Inferior parietal cortex (tissue), 1 donor: Measurements from ENCODE around the gene PHF2.

Source experiments
- DNase-seq: peaks from one replicate; pipeline ENCODE4 v3.0.0-alpha.2; 2016; ENCODE audit errors: extremely low spot score

PHF2 gene

DNA sequence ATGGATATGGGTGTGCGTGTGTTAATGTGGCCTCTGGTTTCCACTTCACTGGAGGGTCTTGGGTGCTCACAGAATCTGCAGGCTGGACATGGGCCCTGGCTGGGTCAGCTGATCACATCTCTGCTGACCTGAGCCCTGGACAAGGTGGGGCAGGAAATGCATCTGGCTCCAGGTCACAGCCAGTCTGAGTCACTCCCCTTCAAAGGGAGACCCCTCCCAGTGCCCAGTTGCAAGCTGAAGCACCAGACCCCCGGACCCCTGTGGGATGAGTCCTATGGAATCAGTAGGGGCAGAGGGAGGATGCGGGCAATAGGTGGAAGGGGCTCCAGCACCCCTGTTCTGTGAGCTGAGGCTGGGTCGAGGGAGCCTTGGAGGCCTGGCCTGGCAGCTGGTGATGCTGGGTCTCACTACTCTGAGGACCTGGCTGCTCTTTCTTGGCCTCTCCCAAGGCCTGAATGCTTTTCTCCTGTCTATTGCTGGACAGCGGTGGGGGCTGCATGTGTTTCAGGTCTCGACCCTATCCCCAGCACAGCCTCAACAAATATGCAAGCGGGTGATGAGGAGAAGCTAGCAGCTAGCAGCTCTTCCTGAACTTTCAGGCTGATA, 54.5 kb downstream of the PHF2 start:
- no peak for DNase-seq

DNA sequence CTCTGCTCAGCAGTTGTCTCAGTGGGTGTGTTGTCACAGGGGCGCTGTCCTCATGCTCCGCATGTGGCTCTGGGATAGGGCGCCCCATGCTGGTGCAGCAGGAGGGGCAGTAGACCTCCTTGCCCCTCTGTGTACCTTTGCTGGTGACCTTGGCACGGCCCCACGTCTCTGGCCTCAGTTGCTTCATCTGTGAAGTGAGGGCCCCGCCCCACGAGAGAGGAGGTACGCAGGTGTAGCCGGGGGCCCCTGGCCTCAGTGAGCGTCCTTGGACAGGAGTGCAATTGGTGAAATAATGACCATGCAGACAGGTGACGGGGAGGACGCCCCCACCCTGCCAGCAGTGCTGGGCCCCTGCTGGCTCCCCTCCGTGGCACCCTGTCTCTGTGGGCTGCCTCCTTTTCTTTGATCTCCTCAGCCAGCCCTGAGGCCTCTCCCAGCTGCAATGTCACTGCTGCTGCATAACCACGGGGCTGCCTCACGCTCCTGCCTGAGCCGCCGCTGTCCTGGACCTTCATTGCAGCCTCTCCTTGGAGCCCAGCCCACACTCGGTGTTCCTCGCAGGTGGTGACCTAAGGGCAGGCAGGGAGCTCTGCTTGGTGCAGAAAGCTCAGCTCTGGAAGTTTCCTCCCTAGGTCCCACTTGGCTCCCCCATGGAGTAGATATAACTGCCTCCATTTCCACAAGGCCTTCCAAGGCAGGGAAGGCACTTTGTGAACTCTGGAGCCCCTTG, 57.3 kb downstream of the PHF2 start:
- no peak for DNase-seq

DNA sequence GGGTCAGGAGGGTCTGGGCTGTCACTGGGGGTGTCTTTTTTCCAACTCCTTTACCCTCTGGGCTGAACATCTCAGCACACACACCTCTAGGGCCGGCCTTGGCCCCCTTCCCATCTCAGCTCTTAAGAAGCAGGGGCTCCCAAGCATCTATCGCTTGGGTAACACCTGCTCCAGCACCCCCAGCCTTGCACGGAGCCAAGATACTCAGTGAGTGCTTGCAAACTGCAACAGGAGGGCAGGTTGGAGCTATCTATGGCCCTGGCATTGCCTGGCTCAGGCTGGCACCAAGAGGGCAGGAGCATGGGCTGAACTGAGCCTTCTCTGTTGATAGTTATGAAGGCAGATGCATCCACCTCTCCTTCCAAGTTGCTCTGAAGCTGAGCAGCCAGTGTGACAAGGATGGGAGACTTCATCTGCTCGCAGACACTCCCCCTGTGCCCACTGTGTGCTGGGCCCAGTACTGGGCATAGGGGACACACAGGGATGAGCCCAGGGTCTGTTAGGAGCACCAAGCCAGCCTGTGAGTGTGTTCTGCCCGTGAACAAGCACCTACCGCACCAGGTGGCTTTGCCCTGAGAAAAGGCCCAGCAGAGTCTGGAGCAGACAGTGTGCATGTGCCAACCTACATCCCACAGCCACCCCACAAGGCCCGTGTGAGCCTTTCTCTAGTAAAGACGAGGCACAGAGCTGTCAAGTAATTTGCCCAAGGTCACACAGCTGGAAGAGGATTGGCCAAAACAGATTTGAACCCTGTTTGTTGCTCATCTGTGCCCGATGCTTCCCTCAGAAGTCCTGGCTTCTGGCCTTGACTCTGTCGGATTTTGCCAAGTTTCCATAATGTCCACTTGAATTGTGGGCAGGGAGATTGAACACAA, 58.2 kb downstream of the PHF2 start:
- DNase-seq: no peak

DNA sequence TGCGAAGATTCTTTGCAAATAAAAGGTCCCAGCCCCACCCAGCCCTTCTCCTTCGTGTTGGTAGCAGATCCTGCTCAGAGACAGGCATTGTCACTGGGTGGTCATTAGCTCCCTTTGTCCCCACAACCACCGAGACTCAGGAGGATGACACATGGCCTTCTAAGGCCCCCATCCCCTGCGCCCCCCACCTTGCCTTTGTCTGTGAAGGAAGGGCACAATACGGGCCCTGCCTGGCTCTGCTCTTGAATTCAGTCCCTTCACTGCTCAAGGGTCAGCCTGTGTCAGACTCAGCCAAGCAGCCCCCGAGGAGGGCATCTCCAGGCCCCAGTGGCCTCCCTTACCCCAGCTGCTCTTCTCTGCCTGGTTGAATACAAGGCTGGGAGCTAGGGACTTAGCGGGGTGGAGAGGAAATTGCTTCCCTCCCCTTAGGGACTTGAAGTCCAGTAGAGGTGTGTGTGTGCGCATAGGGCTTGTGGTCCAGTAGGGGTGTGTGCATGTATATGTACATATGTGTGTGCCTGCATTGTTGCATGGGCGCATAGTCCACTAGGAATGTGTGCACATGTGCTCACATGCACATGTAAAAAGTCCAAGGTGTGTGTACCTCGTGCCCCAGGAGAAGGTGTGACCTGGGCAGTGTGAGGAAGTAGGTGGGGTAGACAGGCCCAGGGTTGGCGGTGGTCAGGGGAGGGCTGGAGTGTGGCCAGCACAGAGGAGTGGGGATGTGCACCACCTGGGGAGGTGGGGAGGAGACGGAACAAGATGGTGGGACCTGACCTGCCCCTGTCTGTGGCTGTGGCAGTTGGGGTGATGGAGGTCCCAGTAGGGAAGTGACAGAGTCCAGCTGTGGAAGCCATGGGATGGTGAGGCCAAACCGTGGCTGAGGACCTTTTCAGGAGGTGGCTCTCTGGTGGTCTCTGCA, 59.1 kb downstream of the PHF2 start:
- DNase-seq: no peak

DNA sequence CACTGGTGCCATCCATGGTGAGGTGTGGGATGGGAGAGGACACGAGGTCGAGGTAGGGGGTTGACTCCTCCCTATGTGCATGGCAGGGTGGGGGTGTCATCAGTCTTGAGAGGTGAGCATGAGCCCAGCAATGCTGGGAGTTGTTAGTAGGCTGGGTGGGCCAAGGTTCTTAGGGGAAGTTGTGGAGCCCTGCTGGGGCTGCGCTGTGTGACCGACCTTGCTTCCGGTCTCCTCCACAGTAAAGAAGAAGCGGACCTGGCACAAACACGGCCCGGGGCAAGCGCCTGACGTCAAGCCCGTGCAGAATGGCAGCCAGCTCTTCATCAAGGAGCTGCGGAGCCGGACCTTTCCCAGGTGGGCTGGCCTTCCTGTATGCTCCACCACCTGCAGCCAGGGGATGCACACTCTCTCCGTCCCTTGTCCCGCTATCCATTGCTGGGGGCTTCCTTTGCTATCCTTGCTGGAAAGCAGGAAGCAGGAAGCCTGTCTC, 59.8 kb downstream of the PHF2 start:
- DNase-seq: no peak

DNA sequence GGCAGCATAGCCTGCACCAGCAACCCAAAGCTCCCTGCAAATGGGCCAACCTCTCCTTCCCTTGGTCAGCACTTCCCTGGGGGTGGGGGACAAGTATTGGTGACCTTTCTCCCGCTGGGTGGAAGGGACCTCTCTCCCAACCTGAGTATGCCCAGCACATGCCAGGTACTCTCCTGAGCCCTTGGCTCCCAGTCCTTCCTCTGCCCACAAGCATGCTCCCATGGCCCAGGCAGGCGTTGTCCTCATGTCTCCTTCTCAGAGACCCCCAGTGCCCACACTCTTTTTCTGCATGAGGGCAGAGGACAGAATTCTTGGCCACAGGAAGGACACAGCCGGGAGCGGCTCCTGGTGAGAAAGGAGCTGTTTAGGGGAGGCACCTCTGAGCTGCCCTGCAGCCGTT, 60.3 kb downstream of the PHF2 start:
- DNase-seq: no peak

DNA sequence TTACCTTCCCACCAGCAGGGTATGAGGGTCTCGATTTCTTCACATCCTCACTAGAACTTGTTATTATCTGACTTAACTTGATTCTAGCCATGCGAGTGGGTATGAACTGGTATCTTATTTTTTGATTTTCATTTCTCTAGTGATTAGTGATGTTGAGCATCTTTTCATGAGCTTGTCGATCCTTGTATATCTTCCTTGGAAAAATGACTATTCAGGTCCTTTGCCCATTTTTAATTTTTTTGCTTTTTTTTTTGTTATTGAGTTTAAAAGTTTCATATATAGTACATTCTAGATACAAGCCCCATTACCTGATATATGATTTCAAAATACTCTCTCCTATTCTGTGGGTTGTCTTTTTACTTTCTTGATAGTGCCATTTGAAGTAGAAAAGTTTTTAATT, 61.5 kb downstream of the PHF2 start:
- DNase-seq: no peak

DNA sequence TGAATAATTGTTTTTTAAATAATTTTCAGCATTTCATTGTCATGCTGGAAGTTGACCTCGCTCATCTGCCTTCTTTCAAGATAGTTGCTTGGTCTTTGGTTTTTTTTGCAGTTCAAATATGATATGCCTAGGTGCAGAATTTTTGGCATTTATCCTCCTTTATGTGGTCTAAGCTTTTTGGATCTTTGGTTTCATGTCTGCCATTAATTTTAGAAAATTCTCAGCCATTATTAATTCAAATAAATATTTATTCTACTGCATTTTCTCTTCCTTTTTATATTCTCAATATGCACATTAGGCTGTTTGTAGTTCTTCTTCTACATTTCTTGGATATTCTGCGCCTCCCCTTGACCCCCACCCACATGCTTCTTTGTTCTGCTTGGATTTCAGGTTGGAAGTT, 63.6 kb downstream of the PHF2 start:
- DNase-seq: no peak

DNA sequence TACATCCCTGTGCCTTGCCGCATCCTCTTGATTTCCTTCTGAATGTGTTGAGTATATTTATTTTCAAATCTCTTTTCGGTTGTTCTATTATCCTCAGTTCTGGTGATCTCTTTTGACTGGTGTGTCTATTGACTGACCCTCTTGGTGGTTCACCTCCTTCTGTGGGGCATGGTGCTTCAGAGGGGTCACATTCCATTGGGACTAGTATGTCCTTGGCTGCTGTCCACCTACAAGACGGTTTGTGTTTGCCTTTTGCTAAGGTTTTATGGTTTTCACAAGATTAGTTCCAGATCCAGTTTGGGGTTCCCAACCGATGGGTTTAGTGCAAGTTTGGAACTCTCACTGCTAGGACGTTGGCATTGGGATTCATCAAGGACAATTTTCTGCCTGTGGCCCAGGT, 66.6 kb downstream of the PHF2 start:
- DNase-seq: no peak

DNA sequence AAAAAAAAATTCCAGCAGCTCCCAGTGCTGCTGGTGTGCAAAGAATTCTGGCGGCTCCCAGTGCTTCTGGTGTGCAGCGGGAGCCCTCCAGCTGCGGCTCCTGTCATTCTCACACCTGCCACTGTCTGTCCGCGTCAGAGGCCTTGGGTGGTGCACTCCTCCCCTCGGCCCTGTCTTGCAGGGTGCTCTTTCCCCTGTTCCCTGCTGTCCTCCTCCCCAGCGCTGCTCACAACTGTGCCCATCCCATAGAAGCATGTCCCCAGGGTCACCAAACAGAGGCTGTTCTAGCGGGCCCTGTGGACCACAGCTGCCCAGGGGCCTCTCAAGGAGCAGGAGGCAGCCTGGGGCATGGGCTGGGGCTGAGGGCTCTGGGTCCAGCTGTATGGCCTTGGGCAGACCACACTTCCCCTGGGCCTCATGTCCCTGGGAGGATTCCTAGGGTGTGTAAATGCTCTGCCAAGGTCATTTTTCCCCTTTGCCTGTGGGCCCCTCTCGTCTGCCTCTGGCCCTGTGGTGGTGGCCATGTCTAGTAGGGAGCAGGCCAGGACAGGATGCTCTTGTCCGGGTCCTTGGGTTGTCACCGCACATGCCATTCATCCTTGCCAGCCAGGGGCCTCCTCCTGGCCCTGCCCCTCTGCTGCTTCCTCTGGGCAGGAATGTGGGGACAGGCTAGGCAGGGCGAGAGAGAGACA, 68.2 kb downstream of the PHF2 start:
- no peak for DNase-seq

DNA sequence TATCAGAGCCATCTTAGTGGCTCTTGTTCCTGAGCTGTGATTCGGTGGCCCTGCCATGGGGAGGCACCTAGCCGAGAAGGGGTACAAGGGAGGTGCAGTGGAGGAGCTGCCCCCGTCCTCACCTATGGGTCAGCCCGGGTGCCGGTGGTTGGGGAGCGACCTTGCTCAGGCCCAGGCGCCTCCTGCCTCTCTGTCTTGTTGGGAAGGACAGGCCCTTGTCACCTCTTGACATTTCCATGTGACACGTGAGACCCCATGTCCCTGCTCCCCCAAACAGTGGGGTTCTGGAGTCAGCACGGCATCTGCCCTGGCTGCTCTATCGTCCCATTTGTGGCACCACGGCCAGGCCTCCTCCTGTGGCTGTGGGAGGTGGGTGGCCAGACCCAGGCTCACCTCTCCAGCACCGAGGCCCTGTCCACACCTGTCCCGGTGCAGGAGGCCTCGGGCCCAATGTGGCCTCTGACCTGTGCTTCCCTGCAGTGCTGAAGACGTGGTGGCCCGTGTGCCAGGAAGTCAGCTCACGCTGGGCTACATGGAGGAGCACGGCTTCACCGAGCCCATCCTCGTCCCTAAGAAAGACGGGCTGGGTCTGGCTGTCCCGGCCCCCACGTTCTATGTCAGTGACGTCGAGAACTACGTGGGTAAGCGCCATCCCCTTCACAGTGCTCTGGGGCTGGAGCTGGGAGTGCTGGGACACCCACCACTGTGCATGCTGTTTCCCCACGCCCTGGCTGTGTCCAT, 68.9 kb downstream of the PHF2 start:
- DNase-seq: no peak

DNA sequence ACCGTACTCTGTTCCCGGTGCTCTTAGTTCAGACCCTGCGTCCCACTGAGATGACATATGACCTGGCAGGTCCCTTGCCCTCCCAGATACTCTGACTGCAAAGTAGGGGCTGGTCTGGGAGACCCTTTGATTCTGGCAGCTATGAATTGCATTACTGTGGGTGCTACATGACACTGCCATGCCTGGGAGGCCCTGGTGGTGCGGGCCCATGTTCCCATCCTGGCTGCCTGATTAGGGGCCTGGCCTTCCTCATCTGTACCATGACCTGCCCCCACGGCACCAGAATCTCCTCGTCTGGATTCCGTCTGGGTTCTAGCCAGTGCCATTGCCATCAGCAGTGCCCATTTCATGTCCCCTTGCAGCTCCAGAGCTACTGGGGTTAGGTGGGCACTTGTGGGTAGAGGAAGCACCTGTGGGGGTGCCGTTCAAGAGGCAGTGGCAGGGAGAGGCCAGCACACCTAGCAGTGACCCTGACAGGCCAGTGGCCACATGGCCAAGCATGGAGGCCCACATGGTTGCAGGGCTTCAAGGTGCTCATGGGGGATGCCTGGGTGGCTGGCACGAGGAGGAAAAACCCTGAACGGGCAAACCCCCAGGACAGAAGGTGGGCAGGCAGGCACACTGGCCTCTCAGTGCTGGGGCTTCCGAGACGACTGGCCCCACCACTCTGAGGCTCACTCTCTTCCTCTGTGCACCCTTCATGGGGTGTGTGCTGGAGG, 69.7 kb downstream of the PHF2 start:
- no peak for DNase-seq

DNA sequence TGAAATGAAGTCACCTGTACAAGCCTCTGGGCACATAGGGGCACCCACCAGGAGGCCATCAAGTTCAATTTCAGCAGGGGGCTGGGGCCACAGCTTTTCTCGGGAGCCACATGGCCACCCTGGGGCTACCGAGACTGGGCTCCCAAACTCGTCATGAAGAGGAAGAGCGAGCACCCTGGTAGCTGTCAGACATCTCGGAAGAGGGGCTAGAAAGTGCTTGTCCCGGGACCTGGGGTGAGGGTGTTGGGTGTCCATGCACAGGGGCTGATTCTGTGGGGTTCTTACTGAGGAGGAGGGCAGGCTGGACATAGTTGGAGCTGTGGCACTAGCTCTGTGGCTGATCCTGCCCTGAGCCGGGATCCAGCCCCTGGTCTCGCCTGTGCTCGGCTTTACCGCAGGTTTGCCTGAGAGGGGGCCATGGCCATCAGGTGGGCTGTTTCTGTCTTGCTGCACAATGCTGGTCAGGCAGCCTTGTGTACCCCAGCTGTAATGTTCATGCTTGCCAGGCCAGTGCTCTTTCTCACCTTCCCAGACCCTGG, 70.3 kb downstream of the PHF2 start:
- no peak for DNase-seq

DNA sequence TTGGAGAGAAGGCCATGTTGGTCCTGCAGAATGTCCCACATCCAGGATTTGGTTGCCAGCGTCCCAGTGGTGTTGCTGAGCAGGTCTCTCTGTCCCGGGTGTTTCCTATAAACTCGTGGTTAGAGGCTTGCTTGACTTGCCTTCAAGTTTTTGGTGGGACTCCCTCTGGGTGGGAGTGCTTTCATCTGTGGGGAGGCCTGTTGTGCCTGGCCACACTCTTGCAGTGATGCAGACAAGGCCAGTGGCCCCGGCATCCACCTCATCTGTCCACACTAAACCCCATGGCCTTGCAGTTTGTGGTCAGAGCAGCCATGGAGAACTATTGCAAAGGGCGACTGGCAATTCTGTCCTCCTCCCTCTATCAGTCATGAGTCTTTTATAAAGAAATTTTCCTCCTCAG, 71.8 kb downstream of the PHF2 start:
- DNase-seq: no peak

DNA sequence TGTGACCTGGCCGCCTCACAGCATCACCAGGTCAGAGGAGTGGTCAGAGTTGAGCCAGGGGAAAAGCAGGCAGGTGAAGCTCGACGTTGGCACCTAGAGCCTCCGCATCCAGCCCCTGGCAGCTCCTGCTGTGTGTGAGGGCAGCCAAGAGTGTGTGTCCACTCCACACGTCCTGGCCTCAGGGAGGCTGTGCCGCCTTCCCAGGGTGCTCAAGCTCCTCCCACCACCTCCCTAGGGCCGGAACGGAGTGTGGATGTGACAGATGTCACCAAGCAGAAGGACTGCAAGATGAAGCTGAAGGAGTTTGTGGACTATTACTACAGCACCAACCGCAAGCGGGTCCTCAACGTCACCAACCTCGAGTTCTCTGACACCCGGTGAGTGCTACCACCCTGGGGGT, 72.5 kb downstream of the PHF2 start:
- DNase-seq: no peak

DNA sequence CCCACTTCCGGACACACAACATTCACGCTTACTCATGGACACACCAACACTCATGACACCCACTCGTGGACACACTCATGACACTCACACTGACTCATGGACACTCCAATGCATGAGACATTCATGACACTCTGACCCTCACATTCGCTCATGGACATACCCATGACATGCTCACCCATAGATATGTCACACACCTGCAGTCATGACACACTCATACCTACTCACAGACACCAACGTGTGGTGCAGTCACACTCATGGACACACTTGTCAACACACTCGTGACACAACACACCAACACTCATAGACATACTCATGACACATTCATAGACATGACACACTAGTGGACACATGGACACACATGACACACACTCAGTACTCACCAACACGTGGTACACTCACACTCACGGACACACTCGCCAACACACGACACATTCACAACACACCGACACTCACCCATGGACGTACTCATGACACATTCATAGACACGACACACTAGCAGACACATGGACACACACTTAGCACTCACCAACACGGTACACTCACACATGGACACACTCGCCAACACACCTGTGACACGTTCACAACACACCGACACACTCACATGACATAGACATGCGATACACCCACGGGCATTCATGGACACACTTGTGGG, 73.4 kb downstream of the PHF2 start:
- DNase-seq: no peak

DNA sequence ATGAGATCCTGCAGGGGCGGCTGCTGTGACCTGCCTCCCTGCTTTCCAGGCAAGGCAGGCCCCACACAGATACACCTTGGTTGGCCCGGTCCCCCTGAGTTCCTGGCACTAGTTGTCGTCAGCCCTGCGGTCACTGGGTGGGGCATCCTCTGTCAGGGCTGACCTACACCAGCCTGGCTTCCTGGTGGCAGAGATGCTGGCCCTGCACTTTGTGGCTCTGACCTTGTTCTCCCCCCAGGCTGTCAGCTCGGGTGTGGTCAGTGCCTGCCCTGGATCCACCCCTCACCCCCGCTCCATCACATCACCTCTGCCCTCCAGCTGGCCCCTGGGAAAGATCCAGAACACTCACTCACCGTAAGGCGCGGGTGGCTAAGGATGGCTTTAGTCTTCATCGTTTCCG, 74.1 kb downstream of the PHF2 start:
- no peak for DNase-seq

DNA sequence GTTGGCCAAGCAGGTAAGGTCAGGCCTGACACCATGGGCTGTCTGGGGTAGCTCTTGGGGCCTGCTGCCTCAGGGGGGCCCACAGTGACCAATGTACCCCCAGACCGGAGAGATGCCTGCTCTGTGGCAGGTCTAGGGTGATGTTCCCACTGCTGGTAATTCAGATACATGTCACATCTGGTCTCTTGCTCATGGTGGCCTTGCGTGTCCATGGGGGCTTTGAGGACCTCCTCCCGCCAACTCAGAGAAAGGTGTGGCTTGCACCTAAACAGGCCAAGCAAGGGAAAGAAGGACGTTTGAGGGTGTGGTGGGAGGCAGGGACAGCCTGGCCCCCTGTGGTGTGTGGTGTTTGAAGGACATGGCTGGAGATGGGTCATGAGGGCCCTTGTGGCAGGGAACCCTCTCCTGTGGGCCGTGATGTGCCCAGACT, 75.2 kb downstream of the PHF2 start:
- DNase-seq: no peak
